Gastrocnemius medialis (tissue), 4 donors: ENCODE results near the gene NKD1.

Experiments
- POLR2A ChIP-seq, 2 donors: fragments of 450-650 bp; IDR thresholded peaks; one replicate each; pipeline ENCODE4 v1.6.1; 2017; ENCODE audit warnings: antibody characterized with exemption in 2 of 2, mild to moderate bottlenecking in 2 of 2, moderate library complexity in 2 of 2
- TF ChIP-seq, protein P1 (sequence below), 5 experiments: fragments of 450-650 bp in 3 of 5; fragments of 200-600 bp in 2 of 5; sonication (generic) in 2 of 5; IDR thresholded peaks in 4 of 5; conservative IDR thresholded peaks in 1 of 5; 1 replicate in 4 of 5; 2 replicates in 1 of 5; pipeline ENCODE4 v1.5.1; 2016 to 2019; ENCODE audit warnings: antibody characterized with exemption in 5 of 5, mild to moderate bottlenecking in 3 of 5, moderate library complexity in 3 of 5

DNA sequence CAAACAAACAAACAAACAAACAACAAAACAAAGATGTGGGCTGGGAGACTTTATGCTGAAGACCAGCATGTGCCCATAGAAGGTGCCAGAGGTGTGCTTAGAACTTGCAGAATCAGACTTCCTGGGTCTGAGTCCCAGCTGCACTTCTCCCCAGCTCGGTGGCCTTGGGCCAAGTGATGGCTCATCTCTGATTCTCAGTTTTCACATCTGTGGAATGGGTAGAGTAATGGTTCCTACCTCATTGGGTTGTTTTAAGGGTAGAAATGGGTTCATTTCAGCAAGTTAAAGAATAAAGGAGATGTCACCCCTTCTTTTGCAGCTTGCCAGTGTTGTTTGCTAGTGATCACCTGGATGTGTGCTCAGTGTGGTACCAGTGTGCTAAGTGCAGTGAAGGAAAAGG is 10.7 kb downstream of the NKD1 start:
- TF ChIP-seq, protein P1, sequence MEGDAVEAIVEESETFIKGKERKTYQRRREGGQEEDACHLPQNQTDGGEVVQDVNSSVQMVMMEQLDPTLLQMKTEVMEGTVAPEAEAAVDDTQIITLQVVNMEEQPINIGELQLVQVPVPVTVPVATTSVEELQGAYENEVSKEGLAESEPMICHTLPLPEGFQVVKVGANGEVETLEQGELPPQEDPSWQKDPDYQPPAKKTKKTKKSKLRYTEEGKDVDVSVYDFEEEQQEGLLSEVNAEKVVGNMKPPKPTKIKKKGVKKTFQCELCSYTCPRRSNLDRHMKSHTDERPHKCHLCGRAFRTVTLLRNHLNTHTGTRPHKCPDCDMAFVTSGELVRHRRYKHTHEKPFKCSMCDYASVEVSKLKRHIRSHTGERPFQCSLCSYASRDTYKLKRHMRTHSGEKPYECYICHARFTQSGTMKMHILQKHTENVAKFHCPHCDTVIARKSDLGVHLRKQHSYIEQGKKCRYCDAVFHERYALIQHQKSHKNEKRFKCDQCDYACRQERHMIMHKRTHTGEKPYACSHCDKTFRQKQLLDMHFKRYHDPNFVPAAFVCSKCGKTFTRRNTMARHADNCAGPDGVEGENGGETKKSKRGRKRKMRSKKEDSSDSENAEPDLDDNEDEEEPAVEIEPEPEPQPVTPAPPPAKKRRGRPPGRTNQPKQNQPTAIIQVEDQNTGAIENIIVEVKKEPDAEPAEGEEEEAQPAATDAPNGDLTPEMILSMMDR (IDR thresholded peaks at IDR 0.05 in 4 of 5, conservative IDR thresholded peaks at IDR 0.05 in 1 of 5): no peak
- no peak for TF ChIP-seq POLR2A (IDR thresholded peaks at IDR 0.05)
